ENCODE results near the gene ELMO2.

GRCh38 chr20:46388201-46388836, 18.1 kb downstream of the ELMO2 start:
- no peak for TF ChIP-seq POLR2A (IDR thresholded peaks at IDR 0.05)
- TF ChIP-seq CTCF (IDR thresholded peaks at IDR 0.05) = no peak

Data from stomach (tissue), 4 donors.